Activated CD4-positive, alpha-beta T cell treated with anti-CD3 and anti-CD28 coated beads, Interleukin-2, amount 50 U/mL, for 1 hour (primary cell): ENCODE results near the gene OAS2.

Source experiments
- DNase-seq: peaks from one replicate; pipeline ENCODE4 v3.0.0-alpha.2; 2020

Gene OAS2

GRCh38 chr12:113022563-113023297 is 44.4 kb downstream of the OAS2 start:
- DNase-seq: no peak

GRCh38 chr12:113027726-113028125 is 49.4 kb downstream of the OAS2 start:
- no peak for DNase-seq

GRCh38 chr12:113030875-113031525 is 52.7 kb downstream of the OAS2 start:
- no peak for DNase-seq

GRCh38 chr12:113039911-113040445 is 61.7 kb downstream of the OAS2 start:
- no peak for DNase-seq

- DNase-seq: no peak
Measured at GRCh38 chr12:113040722-113041171, 62.4 kb downstream of the OAS2 start.

GRCh38 chr12:113041560-113041959 is 63.2 kb downstream of the OAS2 start:
- DNase-seq: no peak

- no peak for DNase-seq
Measured at GRCh38 chr12:113043240-113043639, 64.9 kb downstream of the OAS2 start.

GRCh38 chr12:113044516-113044915 is 66.2 kb downstream of the OAS2 start:
- no peak for DNase-seq

- DNase-seq: peak; percentile 53
Measured at GRCh38 chr12:113048716-113049127, 70.4 kb downstream of the OAS2 start.

- DNase-seq: no peak
Measured at GRCh38 chr12:113049976-113050742, 71.8 kb downstream of the OAS2 start.

- no peak for DNase-seq
Measured at GRCh38 chr12:113050795-113051194, 72.5 kb downstream of the OAS2 start.

- DNase-seq: no peak
Measured at GRCh38 chr12:113051759-113052158, 73.4 kb downstream of the OAS2 start.

- DNase-seq: no peak
Measured at GRCh38 chr12:113052326-113052725, 74.0 kb downstream of the OAS2 start.

- DNase-seq: no peak
Measured at GRCh38 chr12:113054948-113055486, 76.7 kb downstream of the OAS2 start.

- DNase-seq: no peak
Measured at GRCh38 chr12:113055594-113056380, 77.5 kb downstream of the OAS2 start.

- no peak for DNase-seq
Measured at GRCh38 chr12:113056381-113056630, 78.0 kb downstream of the OAS2 start.

- DNase-seq: peak; percentile 36
Measured at GRCh38 chr12:113056631-113057488, 78.5 kb downstream of the OAS2 start, which contains the start of gene DTX1. DTX1 (plus strand) TSS chr12:113056730; CDS start chr12:113058193, 1,463 bp downstream.

GRCh38 chr12:113057565-113058485 is 79.5 kb downstream of the OAS2 start:
- DNase-seq: no peak

- no peak for DNase-seq
Measured at GRCh38 chr12:113058553-113058952, 80.2 kb downstream of the OAS2 start.

GRCh38 chr12:113059071-113059595 is 80.8 kb downstream of the OAS2 start:
- DNase-seq: no peak
